ENCODE data around the gene THSD4.

THSD4 gene

GRCh38 chr15:71830981-71831380, 715.7 kb downstream of the THSD4 start:
- Histone ChIP-seq H3K27me3 (ENCODE audit: low read depth) (no peaks in the 10 kb centered on the region), H3K4me3 (no peak overlapping the region), H3K36me3 (replicated peaks) (peaks cover 16% of the 10 kb centered on the region), H3K4me1 (peaks cover 4% of the 10 kb centered on the region; the same call in 1 of the 2 replicates), H3K9me3 (no peaks in the 10 kb centered on the region)
- in situ Hi-C loops (cut with MboI; ENCODE audit: low sequenced_read_pairs): no loop called here
- no peak for DNase-seq (ENCODE audit: low spot score in 2 of 2)

Data from HAP-1 (cell line).